Activated CD8-positive, alpha-beta memory T cell treated with anti-CD3 and anti-CD28 coated beads, Interleukin-2, amount 50 U/mL, for 4 hours (primary cell): ENCODE data around the gene GINS2.

Experiments used
- DNase-seq: peaks from one replicate; pipeline ENCODE4 v3.0.0-alpha.2; 2020

GINS2 gene

GRCh38 chr16:85716022-85716679 lies 27.4 kb upstream of the GINS2 start:
- no peak for DNase-seq

GRCh38 chr16:85715169-85716021 lies 26.6 kb upstream of the GINS2 start:
- no peak for DNase-seq

GRCh38 chr16:85712801-85713200 lies 24.0 kb upstream of the GINS2 start:
- no peak for DNase-seq

GRCh38 chr16:85711982-85712587 lies 23.3 kb upstream of the GINS2 start:
- DNase-seq, result no peak

- no peak for DNase-seq
These were observed 22.0 kb upstream of the GINS2 start for GRCh38 chr16:85710732-85711131.

- no peak for DNase-seq
These were observed 21.2 kb upstream of the GINS2 start for GRCh38 chr16:85709766-85710585.

- DNase-seq, result no peak
These were observed 19.6 kb upstream of the GINS2 start for GRCh38 chr16:85708338-85708737.

- no peak for DNase-seq
These were observed 18.9 kb upstream of the GINS2 start for GRCh38 chr16:85707528-85708095.

GRCh38 chr16:85706449-85707034 lies 17.8 kb upstream of the GINS2 start:
- no peak for DNase-seq

- no peak for DNase-seq
These were observed 16.4 kb upstream of the GINS2 start for GRCh38 chr16:85704900-85705846.

- DNase-seq, result no peak
These were observed 15.3 kb upstream of the GINS2 start for GRCh38 chr16:85704011-85704410.

GRCh38 chr16:85699628-85700027 lies 10.9 kb upstream of the GINS2 start:
- DNase-seq, result no peak

- DNase-seq, result no peak
These were observed 10.3 kb upstream of the GINS2 start for GRCh38 chr16:85698935-85699558.

GRCh38 chr16:85698459-85698891 lies 9.7 kb upstream of the GINS2 start:
- no peak for DNase-seq

- no peak for DNase-seq
These were observed 8.7 kb upstream of the GINS2 start for GRCh38 chr16:85697431-85697830.

GRCh38 chr16:85696781-85697180 lies 8.0 kb upstream of the GINS2 start:
- no peak for DNase-seq

GRCh38 chr16:85695196-85696128 lies 6.7 kb upstream of the GINS2 start:
- DNase-seq, result no peak

- DNase-seq, result no peak
These were observed 1.8 kb upstream of the GINS2 start for GRCh38 chr16:85690469-85691064.

GRCh38 chr16:85689950-85690320 lies 1.2 kb upstream of the GINS2 start:
- DNase-seq, result no peak
